HCT116 (cell line): ENCODE measurements around the gene BCL6. TPM values are rescaled to one million over a fixed set of nuclear protein-coding genes. Genes with fewer than 3 reads are reported as not detected.

Experiments
- ATAC-seq: fragments of 200-7000 bp; cut with Tn5 transposase; 2 replicates; pipeline ENCODE4 v1.9.1; 2020; ENCODE audit warnings: mild to moderate bottlenecking, moderate library complexity
- BruUV-seq: library from RNA; stranded (reverse); fragments of 400-500 nt; replicated peaks from 2 replicates; lab custom pipeline; 2021; lab: Mats Ljungman, UMichigan
- CTCF ChIA-PET: fragments of 300-600 bp; sonication (Branson Sonifier 250); formaldehyde crosslinking; loops from one replicate; lab custom pipeline; 2021; ENCODE audit warnings: antibody characterized with exemption; lab: Charles Lee
- POLR2A ChIA-PET: fragments of 300-600, 350-600 bp; sonication (Branson Sonifier 250); formaldehyde crosslinking; loops from one replicate; lab custom pipeline; 2021; ENCODE audit warnings: antibody characterized with exemption; lab: Charles Lee
- RAD21 ChIA-PET, 2 experiments: fragments of 300-600 bp; sonication (Branson Sonifier 250); formaldehyde crosslinking; loops; one replicate each; lab custom pipeline; 2023; ENCODE audit warnings: low total read pairs in 2 of 2; ENCODE audit not compliant: uncharacterized antibody in 2 of 2, unreplicated experiment in 2 of 2, low non-redundant PET in 1 of 2; lab: Charles Lee
- DNase-seq: peaks from one replicate; pipeline ENCODE4 v3.0.0-alpha.2; 2010; ENCODE audit warnings: low read depth, low spot score
- H2AFZ ChIP-seq: fragments of 200-600 bp; shearing (Covaris generic), sonication (generic); 2 replicates; pipeline ENCODE4 v1.6.1; 2017; ENCODE audit warnings: low read depth, mixed run types, mixed read lengths, antibody characterized with exemption, low read length; ENCODE audit not compliant: poor library complexity, severe bottlenecking
- H3K27ac ChIP-seq: 2 replicates; pipeline ENCODE4 v1.5.1; 2012; ENCODE audit warnings: low read depth, low read length
- H3K27me3 ChIP-seq: fragments of 200-600 bp; sonication (generic); 2 replicates; pipeline ENCODE4 v1.6.1; 2016; ENCODE audit warnings: mixed run types, low read length, mixed read lengths; ENCODE audit not compliant: insufficient read depth
- H3K36me3 ChIP-seq, 2 experiments: fragments of 200-500 bp in 1 of 2; fragments of 200-600 bp in 1 of 2; sonication (Bioruptor generic) in 1 of 2; sonication (generic) in 1 of 2; 2 replicates each; pipeline versions ENCODE4 v1.5.1 to v1.6.1; 2014 to 2016; ENCODE audit warnings: low read length in 2 of 2, inconsistent platforms in 1 of 2, mixed read lengths in 1 of 2, mixed run types in 1 of 2; ENCODE audit not compliant: insufficient read depth in 2 of 2, control insufficient read depth in 1 of 2
- H3K4me1 ChIP-seq, 2 experiments: fragments of 200-600 bp in 1 of 2; sonication (generic) in 1 of 2; 2 replicates each; pipeline versions ENCODE4 v1.5.1 to v1.6.1; 2012 to 2017; ENCODE audit warnings: low read length in 2 of 2, inconsistent platforms in 1 of 2, mild to moderate bottlenecking in 1 of 2, mixed read lengths in 1 of 2, mixed run types in 1 of 2, moderate library complexity in 1 of 2; ENCODE audit not compliant: insufficient read depth in 2 of 2, control insufficient read depth in 1 of 2
- H3K4me2 ChIP-seq: fragments of 200-600 bp; sonication (generic); 2 replicates; pipeline ENCODE4 v1.6.1; 2017; ENCODE audit warnings: mixed run types, low read length, mixed read lengths
- H3K4me3 ChIP-seq, 2 experiments: fragments of 200-600 bp in 1 of 2; sonication (generic) in 1 of 2; replicated peaks in 1 of 2; 2 replicates each; pipeline ENCODE4 v1.5.1; 2011 to 2016; ENCODE audit warnings: low read length in 2 of 2, control low read depth in 1 of 2, low read depth in 1 of 2, mild to moderate bottlenecking in 1 of 2, mixed read lengths in 1 of 2, mixed run types in 1 of 2
- H3K79me2 ChIP-seq: fragments of 200-600 bp; sonication (generic); 2 replicates; pipeline ENCODE4 v1.6.1; 2017; ENCODE audit warnings: mild to moderate bottlenecking, mixed run types, low read length, moderate library complexity, mixed read lengths; ENCODE audit not compliant: insufficient read depth
- H3K9ac ChIP-seq: fragments of 200-600 bp; sonication (generic); 2 replicates; pipeline ENCODE4 v1.6.1; 2016; ENCODE audit warnings: low read length, mixed read lengths
- H3K9me2 ChIP-seq: fragments of 200-600 bp; sonication (generic), shearing (Covaris generic); 2 replicates; pipeline ENCODE4 v1.6.1; 2017; ENCODE audit warnings: mixed run types, mild to moderate bottlenecking, moderate library complexity; ENCODE audit not compliant: insufficient read depth
- H3K9me3 ChIP-seq, 2 experiments: fragments of 200-500 bp in 1 of 2; fragments of 200-600 bp in 1 of 2; sonication (Bioruptor generic) in 1 of 2; sonication (generic) in 1 of 2; 2 replicates each; pipeline ENCODE4 v1.6.1; 2014 to 2017; ENCODE audit warnings: low read length in 2 of 2, mixed read lengths in 2 of 2, inconsistent platforms in 1 of 2, low read depth in 1 of 2, mild to moderate bottlenecking in 1 of 2, mixed run types in 1 of 2, moderate library complexity in 1 of 2; ENCODE audit not compliant: control insufficient read depth in 1 of 2, insufficient read depth in 1 of 2
- H4K20me1 ChIP-seq: fragments of 200-600 bp; sonication (generic), shearing (Covaris generic); 2 replicates; pipeline ENCODE4 v1.6.1; 2017; ENCODE audit warnings: mixed run types, mild to moderate bottlenecking, moderate library complexity; ENCODE audit not compliant: insufficient read depth
- CBX3 ChIP-seq: IDR thresholded peaks from 2 replicates; pipeline ENCODE4 v1.6.1; 2012; ENCODE audit warnings: low read depth
- CTCF ChIP-seq, 3 experiments: fragments of 200-600 bp in 1 of 3; sonication (generic) in 1 of 3; IDR thresholded peaks in 2 of 3; conservative IDR thresholded peaks in 1 of 3; 2 replicates each; pipeline ENCODE4 v1.5.1; 2012 to 2017; ENCODE audit warnings: low read depth in 2 of 3, low read length in 2 of 3, antibody characterized with exemption in 1 of 3, borderline replicate concordance in 1 of 3, control low read depth in 1 of 3, mild to moderate bottlenecking in 1 of 3, mixed read lengths in 1 of 3, mixed run types in 1 of 3, moderate library complexity in 1 of 3; ENCODE audit not compliant: insufficient read depth in 1 of 3
- ELF1 ChIP-seq: IDR thresholded peaks from 2 replicates; pipeline ENCODE4 v1.6.1; 2012; ENCODE audit warnings: low read depth, borderline replicate concordance
- JUND ChIP-seq: IDR thresholded peaks from 2 replicates; pipeline ENCODE4 v1.6.1; 2012
- MAX ChIP-seq: IDR thresholded peaks from 2 replicates; pipeline ENCODE4 v1.6.1; 2012
- POLR2A ChIP-seq: IDR thresholded peaks from 2 replicates; pipeline ENCODE4 v1.7.0; 2011; ENCODE audit warnings: borderline replicate concordance; ENCODE audit not compliant: insufficient read depth, insufficient read length; ENCODE audit errors: extremely low read depth
- RAD21 ChIP-seq: IDR thresholded peaks from 2 replicates; pipeline ENCODE4 v1.6.1; 2012; ENCODE audit warnings: low read depth, mild to moderate bottlenecking
- REST ChIP-seq: IDR thresholded peaks from 2 replicates; pipeline ENCODE4 v1.6.1; 2012; ENCODE audit warnings: low read depth
- SP1 ChIP-seq: IDR thresholded peaks from 2 replicates; pipeline ENCODE4 v1.6.1; 2012; ENCODE audit warnings: low read depth
- SRF ChIP-seq: IDR thresholded peaks from 2 replicates; pipeline ENCODE4 v1.6.1; 2012; ENCODE audit warnings: low read depth
- TCF7L2 ChIP-seq: IDR thresholded peaks from 2 replicates; pipeline ENCODE4 v1.7.0; 2011; ENCODE audit warnings: borderline replicate concordance, inconsistent platforms; ENCODE audit not compliant: insufficient read depth, insufficient read length; ENCODE audit errors: extremely low read depth
- YY1 ChIP-seq: IDR thresholded peaks from 2 replicates; pipeline ENCODE4 v1.6.1; 2011; ENCODE audit warnings: low read length, low read depth, moderate library complexity, mild to moderate bottlenecking; ENCODE audit not compliant: insufficient replicate concordance; ENCODE audit errors: extremely low read depth
- ZFX ChIP-seq: fragments of 450-650 bp; IDR thresholded peaks from 2 replicates; pipeline ENCODE4 v1.6.1; 2017
- intact Hi-C: fragments of 100-400 bp; cut with micrococcal nuclease; formaldehyde crosslinking; loops from 2 replicates; pipeline ENCODE4 v1.10.0; 2022
- total RNA-seq: library from RNA; stranded (reverse); gene quantifications from one replicate; pipeline ENCODE4 v1.2.1, GENCODE V29; 2021; ENCODE audit not compliant: unreplicated experiment

The BCL6 gene
- total RNA-seq, 1 experiment from 2014 or later = 17.5 TPM

GRCh38 chr3:187686621-187687273 lies 58.5 kb downstream of the BCL6 start:
- Histone ChIP-seq H3K27ac (no peak overlapping the region), H3K79me2 (no peaks in the 10 kb centered on the region), H3K36me3 (no peaks in the 10 kb centered on the region), H2AFZ (no peak overlapping the region), H3K4me3 (no peak overlapping the region), H3K9me2 (no peaks in the 10 kb centered on the region), H3K9me3 (no peaks in the 10 kb centered on the region; a peak in 1 of 4 replicates), H3K9ac (no peak overlapping the region), H3K4me2 (no peak overlapping the region), H3K4me1 (no peaks in the 10 kb centered on the region), H4K20me1 (no peaks in the 10 kb centered on the region), H3K27me3 (no peaks in the 10 kb centered on the region)
- DNase-seq (no peak), ATAC-seq (no peak)
- TF ChIP-seq RAD21 (no peak), SP1 (no peak)
- intact Hi-C loops = no loop called here
- CTCF ChIA-PET = interaction anchor here (1.2 kb wide), 1 partner anchor 22 kb away, joined by 4 read pairs; no protein-coding TSS in a partner anchor
- RAD21 ChIA-PET = no interaction called here
- POLR2A ChIA-PET = no interaction called here
- no TSS peak for BruUV-seq

- Histone ChIP-seq H3K79me2 (no peaks in the 10 kb centered on the region), H3K9me3 (no peaks in the 10 kb centered on the region; a peak in 1 of 4 replicates), H3K4me3 (no peak overlapping the region), H3K27me3 (no peaks in the 10 kb centered on the region), H4K20me1 (no peaks in the 10 kb centered on the region), H3K9me2 (no peaks in the 10 kb centered on the region), H3K9ac (no peak overlapping the region), H3K4me2 (no peak overlapping the region), H2AFZ (no peak overlapping the region), H3K4me1 (no peaks in the 10 kb centered on the region), H3K27ac (no peak overlapping the region), H3K36me3 (no peaks in the 10 kb centered on the region)
- BruUV-seq = no TSS peak
- POLR2A ChIA-PET = no interaction called here
- intact Hi-C loops = no loop called here
- no peak for ATAC-seq
- no peak for DNase-seq
- CTCF ChIA-PET = no interaction called here
- RAD21 ChIA-PET = no interaction called here
- TF ChIP-seq REST (no peak), ELF1 (no peak), SRF (no peak), RAD21 (no peak), CTCF (IDR thresholded peaks at IDR 0.05 in 2 of 3, conservative IDR thresholded peaks at IDR 0.05 in 1 of 3; ENCODE audit: borderline replicate concordance in 1 of 3, insufficient read depth in 1 of 3, low read depth in 2 of 3, low read length in 2 of 3) (no peak), MAX (no peak), CBX3 (no peak), JUND (no peak), POLR2A (no peak), ZFX (no peak), TCF7L2 (no peak), YY1 (no peak)
Measured at GRCh38 chr3:187685948-187686347, 59.3 kb downstream of the BCL6 start.
